ENCODE data around the gene STAB2.

DNA sequence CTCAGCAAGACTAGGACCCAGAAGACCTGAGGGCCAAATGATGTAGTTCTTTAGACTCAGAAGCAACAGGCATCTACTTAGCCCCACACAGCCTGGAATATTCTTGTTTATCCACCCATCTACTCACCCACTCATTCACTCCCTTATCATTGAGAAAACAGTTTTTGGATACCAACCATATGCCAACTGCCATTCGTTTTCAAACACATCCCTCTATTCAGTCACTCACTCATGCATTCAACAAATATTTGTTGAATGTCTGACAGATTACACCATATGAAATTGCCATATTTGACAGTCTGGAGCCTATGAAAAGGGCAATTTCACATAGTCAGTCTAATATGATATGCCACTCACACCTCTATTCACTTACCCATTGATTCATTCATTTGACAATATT, 150.8 kb downstream of the STAB2 start:
- TF ChIP-seq EZH2 (IDR thresholded peaks at IDR 0.05; ENCODE audit: borderline replicate concordance, insufficient read depth, low read length, poor library complexity, severe bottlenecking) (no peak), SMC3 (conservative IDR thresholded peaks at IDR 0.05; ENCODE audit: poor library complexity) (no peak), MXI1 (conservative IDR thresholded peaks at IDR 0.05; ENCODE audit: poor library complexity, severe bottlenecking) (no peak), TAF1 (IDR thresholded peaks at IDR 0.05; ENCODE audit: low read depth) (no peak), RAD21 (conservative IDR thresholded peaks at IDR 0.05) (no peak), EP300 (conservative IDR thresholded peaks at IDR 0.05; ENCODE audit: poor library complexity, severe bottlenecking) (no peak)
- TF ChIP-seq, protein P1, sequence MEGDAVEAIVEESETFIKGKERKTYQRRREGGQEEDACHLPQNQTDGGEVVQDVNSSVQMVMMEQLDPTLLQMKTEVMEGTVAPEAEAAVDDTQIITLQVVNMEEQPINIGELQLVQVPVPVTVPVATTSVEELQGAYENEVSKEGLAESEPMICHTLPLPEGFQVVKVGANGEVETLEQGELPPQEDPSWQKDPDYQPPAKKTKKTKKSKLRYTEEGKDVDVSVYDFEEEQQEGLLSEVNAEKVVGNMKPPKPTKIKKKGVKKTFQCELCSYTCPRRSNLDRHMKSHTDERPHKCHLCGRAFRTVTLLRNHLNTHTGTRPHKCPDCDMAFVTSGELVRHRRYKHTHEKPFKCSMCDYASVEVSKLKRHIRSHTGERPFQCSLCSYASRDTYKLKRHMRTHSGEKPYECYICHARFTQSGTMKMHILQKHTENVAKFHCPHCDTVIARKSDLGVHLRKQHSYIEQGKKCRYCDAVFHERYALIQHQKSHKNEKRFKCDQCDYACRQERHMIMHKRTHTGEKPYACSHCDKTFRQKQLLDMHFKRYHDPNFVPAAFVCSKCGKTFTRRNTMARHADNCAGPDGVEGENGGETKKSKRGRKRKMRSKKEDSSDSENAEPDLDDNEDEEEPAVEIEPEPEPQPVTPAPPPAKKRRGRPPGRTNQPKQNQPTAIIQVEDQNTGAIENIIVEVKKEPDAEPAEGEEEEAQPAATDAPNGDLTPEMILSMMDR (IDR thresholded peaks at IDR 0.05; ENCODE audit: poor library complexity, severe bottlenecking): no peak
- TF ChIP-seq, protein P2, sequence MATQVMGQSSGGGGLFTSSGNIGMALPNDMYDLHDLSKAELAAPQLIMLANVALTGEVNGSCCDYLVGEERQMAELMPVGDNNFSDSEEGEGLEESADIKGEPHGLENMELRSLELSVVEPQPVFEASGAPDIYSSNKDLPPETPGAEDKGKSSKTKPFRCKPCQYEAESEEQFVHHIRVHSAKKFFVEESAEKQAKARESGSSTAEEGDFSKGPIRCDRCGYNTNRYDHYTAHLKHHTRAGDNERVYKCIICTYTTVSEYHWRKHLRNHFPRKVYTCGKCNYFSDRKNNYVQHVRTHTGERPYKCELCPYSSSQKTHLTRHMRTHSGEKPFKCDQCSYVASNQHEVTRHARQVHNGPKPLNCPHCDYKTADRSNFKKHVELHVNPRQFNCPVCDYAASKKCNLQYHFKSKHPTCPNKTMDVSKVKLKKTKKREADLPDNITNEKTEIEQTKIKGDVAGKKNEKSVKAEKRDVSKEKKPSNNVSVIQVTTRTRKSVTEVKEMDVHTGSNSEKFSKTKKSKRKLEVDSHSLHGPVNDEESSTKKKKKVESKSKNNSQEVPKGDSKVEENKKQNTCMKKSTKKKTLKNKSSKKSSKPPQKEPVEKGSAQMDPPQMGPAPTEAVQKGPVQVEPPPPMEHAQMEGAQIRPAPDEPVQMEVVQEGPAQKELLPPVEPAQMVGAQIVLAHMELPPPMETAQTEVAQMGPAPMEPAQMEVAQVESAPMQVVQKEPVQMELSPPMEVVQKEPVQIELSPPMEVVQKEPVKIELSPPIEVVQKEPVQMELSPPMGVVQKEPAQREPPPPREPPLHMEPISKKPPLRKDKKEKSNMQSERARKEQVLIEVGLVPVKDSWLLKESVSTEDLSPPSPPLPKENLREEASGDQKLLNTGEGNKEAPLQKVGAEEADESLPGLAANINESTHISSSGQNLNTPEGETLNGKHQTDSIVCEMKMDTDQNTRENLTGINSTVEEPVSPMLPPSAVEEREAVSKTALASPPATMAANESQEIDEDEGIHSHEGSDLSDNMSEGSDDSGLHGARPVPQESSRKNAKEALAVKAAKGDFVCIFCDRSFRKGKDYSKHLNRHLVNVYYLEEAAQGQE (IDR thresholded peaks at IDR 0.05; ENCODE audit: borderline replicate concordance): no peak

All from neural cell (in vitro differentiated cells).